Measurements from ENCODE around the gene ITIH3.

The ITIH3 gene

DNA sequence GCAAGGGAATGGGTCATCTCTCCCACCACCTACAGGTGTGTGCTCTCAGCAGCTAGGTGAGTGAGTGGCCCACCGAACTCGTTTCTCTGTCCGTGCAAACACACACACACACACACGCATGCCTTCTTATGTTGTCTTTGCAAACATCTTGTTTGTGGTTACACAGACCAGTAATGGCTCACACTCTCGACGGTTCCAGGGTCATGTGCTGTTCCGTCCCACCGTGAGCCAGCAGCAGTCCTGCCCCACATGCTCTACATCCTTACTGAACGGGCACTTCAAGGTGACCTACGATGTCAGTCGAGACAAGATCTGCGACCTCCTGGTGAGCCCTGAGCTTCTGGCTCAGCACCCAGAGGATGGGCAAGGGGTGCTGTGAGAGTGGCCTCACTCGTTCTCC, 12.9 kb upstream of the ITIH3 start:
- H3K27me3 ChIP-seq (ENCODE audit: insufficient read depth, insufficient read length), result peaks cover 13% of the 10 kb centered on the region
- H3K4me3 ChIP-seq (ENCODE audit: insufficient read length, low read depth), result no peak overlapping the region
- DNase-seq (ENCODE audit: low read depth, low spot score), result no peak
- no peaks in the 10 kb centered on the region for H3K9me3 ChIP-seq (ENCODE audit: insufficient read depth, low read length)
- no peaks in the 10 kb centered on the region for H3K36me3 ChIP-seq (ENCODE audit: insufficient read depth, insufficient read length, low read length)
- peaks cover 5% of the 10 kb centered on the region for H3K4me1 ChIP-seq (ENCODE audit: insufficient read depth, insufficient read length)
- H3K9ac ChIP-seq (ENCODE audit: insufficient read length, low read depth), result no peak overlapping the region
- no peak for TF ChIP-seq YY1 (IDR thresholded peaks at IDR 0.05; ENCODE audit: insufficient read depth, insufficient read length)
- no peak for TF ChIP-seq ZNF274 (IDR thresholded peaks at IDR 0.05; ENCODE audit: low read depth, low read length)
- no peak for TF ChIP-seq SUZ12 (IDR thresholded peaks at IDR 0.05; ENCODE audit: extremely low read depth, insufficient read depth, insufficient read length)

DNA sequence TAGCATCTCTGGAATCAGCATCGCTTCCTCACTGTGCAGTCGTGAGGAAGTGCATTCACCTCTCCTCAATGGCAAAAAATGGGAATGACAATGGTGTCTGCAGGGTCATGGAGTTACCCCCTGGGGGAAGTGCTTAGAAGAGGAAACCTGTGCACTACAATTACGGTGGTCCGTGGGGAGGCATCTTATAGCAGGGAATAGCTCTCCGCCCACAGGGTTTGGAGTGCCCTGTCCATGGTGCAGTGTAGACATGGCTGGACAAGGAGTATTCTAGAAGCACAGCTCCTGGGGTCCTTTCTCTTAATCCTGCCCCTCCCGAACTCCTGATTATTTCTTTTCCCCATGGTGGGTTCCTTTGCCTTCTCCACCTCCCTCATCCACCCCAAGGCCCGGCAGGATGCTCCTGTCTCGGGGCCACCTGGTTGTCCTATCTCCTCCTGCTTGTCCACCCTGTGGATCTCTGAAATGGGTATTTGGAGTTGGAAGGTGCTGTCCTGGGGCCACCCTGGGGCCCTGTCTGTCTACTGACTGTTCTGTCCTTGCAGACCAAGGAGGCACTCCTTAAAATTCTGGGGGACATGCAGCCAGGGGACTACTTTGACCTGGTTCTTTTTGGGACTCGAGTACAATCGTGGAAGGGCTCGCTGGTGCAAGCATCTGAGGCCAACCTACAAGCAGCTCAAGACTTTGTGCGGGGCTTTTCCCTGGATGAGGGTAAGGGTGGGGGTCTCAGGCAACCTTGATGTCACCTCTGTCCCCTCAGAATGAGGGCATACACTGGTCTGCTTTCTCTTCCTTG, 12.0 kb upstream of the ITIH3 start:
- TF ChIP-seq YY1 (IDR thresholded peaks at IDR 0.05; ENCODE audit: insufficient read depth, insufficient read length) (no peak), SUZ12 (IDR thresholded peaks at IDR 0.05; ENCODE audit: extremely low read depth, insufficient read depth, insufficient read length) (no peak), ZNF274 (IDR thresholded peaks at IDR 0.05; ENCODE audit: low read depth, low read length) (no peak)
- no peaks in the 10 kb centered on the region for H3K9me3 ChIP-seq (ENCODE audit: insufficient read depth, low read length)
- peaks cover 12% of the 10 kb centered on the region for H3K27me3 ChIP-seq (ENCODE audit: insufficient read depth, insufficient read length)
- H3K9ac ChIP-seq (ENCODE audit: insufficient read length, low read depth), result no peak overlapping the region
- no peaks in the 10 kb centered on the region for H3K36me3 ChIP-seq (ENCODE audit: insufficient read depth, insufficient read length, low read length)
- H3K4me3 ChIP-seq (ENCODE audit: insufficient read length, low read depth), result no peak overlapping the region
- no peak for DNase-seq (ENCODE audit: low read depth, low spot score)
- H3K4me1 ChIP-seq (ENCODE audit: insufficient read depth, insufficient read length), result peaks cover 5% of the 10 kb centered on the region

DNA sequence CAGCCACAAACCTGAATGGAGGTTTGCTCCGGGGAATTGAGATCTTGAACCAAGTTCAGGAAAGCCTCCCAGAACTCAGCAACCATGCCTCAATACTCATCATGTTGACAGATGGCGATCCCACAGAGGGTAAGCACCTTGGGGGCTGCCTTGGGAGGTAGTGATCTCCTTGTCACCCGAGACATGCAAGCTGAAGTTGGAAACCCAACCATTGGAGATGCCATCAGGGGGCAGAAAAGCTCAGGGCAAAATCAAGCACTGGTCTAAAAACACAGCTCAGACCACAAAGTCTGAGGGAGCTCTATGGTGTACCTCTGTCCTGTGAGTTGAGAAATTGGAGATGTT, 11.4 kb upstream of the ITIH3 start:
- Histone ChIP-seq H3K4me1 (ENCODE audit: insufficient read depth, insufficient read length) (peaks cover 5% of the 10 kb centered on the region), H3K27me3 (ENCODE audit: insufficient read depth, insufficient read length) (peaks cover 11% of the 10 kb centered on the region), H3K4me3 (ENCODE audit: insufficient read length, low read depth) (no peak overlapping the region), H3K36me3 (ENCODE audit: insufficient read depth, insufficient read length, low read length) (no peaks in the 10 kb centered on the region), H3K9me3 (ENCODE audit: insufficient read depth, low read length) (no peaks in the 10 kb centered on the region), H3K9ac (ENCODE audit: insufficient read length, low read depth) (no peak overlapping the region)
- no peak for TF ChIP-seq YY1 (IDR thresholded peaks at IDR 0.05; ENCODE audit: insufficient read depth, insufficient read length)
- no peak for TF ChIP-seq SUZ12 (IDR thresholded peaks at IDR 0.05; ENCODE audit: extremely low read depth, insufficient read depth, insufficient read length)
- TF ChIP-seq ZNF274 (IDR thresholded peaks at IDR 0.05; ENCODE audit: low read depth, low read length), result no peak
- DNase-seq (ENCODE audit: low read depth, low spot score), result no peak

DNA sequence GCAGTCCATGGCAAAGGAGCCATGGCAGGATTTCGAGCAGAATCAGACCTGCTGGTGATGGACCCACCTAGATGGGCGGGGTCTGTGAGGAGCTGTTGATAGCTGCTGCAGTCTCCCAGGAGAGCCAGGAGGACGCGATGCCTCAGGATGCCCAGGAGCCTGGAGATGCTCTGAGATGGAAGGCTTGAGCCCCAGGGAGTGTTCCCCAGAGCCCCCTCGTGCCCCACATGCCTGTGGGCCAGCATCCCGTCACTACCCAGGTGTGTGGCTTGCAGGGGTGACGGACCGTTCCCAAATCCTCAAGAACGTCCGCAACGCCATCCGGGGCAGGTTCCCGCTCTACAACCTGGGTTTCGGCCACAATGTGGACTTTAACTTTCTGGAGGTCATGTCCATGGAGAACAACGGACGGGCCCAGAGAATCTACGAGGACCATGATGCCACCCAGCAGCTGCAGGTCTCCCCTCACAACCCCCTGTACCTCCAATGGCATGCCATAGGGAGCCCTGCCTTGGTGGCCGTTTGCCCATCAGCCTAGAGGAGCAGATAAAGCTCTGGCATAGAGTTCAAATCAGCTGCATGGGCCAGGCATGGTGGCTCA, 10.5 kb upstream of the ITIH3 start:
- Histone ChIP-seq H3K27me3 (ENCODE audit: insufficient read depth, insufficient read length) (peaks cover 12% of the 10 kb centered on the region), H3K9ac (ENCODE audit: insufficient read length, low read depth) (no peak overlapping the region), H3K4me1 (ENCODE audit: insufficient read depth, insufficient read length) (peaks cover 5% of the 10 kb centered on the region), H3K4me3 (ENCODE audit: insufficient read length, low read depth) (no peak overlapping the region), H3K9me3 (ENCODE audit: insufficient read depth, low read length) (no peaks in the 10 kb centered on the region), H3K36me3 (ENCODE audit: insufficient read depth, insufficient read length, low read length) (no peaks in the 10 kb centered on the region)
- no peak for DNase-seq (ENCODE audit: low read depth, low spot score)
- no peak for TF ChIP-seq YY1 (IDR thresholded peaks at IDR 0.05; ENCODE audit: insufficient read depth, insufficient read length)
- no peak for TF ChIP-seq ZNF274 (IDR thresholded peaks at IDR 0.05; ENCODE audit: low read depth, low read length)
- TF ChIP-seq SUZ12 (IDR thresholded peaks at IDR 0.05; ENCODE audit: extremely low read depth, insufficient read depth, insufficient read length), result no peak

DNA sequence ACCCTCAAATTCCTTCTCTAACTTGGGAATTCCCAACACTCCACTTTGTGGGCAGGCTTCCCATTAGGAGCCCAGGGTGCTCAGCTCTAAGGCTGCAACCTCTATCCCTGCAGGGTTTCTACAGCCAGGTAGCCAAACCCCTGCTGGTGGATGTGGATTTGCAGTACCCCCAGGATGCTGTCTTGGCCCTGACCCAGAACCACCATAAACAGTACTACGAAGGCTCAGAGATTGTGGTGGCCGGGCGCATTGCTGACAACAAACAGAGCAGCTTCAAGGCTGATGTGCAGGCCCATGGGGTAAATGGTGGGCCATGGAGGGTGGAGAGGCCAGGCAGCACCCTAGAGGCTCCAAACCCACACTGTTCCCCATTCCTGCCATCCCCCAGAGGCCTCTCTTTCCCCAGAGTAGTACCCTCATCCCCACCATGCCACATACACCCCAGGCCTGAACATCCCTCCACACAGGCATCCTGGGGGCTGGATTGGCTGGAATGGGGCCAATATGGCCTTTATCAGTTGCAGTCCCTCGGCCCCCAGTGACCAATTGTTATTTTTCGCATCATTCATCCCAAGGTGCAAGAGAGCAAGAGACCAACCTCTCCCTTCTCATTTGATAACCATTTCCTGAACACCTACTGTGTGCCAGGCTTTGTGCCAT, 9.5 kb upstream of the ITIH3 start:
- Histone ChIP-seq H3K4me3 (ENCODE audit: insufficient read length, low read depth) (no peak overlapping the region), H3K9me3 (ENCODE audit: insufficient read depth, low read length) (no peaks in the 10 kb centered on the region), H3K4me1 (ENCODE audit: insufficient read depth, insufficient read length) (peaks cover 5% of the 10 kb centered on the region), H3K27me3 (ENCODE audit: insufficient read depth, insufficient read length) (peaks cover 10% of the 10 kb centered on the region), H3K9ac (ENCODE audit: insufficient read length, low read depth) (no peak overlapping the region), H3K36me3 (ENCODE audit: insufficient read depth, insufficient read length, low read length) (no peaks in the 10 kb centered on the region)
- DNase-seq (ENCODE audit: low read depth, low spot score), result no peak
- TF ChIP-seq SUZ12 (IDR thresholded peaks at IDR 0.05; ENCODE audit: extremely low read depth, insufficient read depth, insufficient read length) (no peak), YY1 (IDR thresholded peaks at IDR 0.05; ENCODE audit: insufficient read depth, insufficient read length) (no peak), ZNF274 (IDR thresholded peaks at IDR 0.05; ENCODE audit: low read depth, low read length) (no peak)

DNA sequence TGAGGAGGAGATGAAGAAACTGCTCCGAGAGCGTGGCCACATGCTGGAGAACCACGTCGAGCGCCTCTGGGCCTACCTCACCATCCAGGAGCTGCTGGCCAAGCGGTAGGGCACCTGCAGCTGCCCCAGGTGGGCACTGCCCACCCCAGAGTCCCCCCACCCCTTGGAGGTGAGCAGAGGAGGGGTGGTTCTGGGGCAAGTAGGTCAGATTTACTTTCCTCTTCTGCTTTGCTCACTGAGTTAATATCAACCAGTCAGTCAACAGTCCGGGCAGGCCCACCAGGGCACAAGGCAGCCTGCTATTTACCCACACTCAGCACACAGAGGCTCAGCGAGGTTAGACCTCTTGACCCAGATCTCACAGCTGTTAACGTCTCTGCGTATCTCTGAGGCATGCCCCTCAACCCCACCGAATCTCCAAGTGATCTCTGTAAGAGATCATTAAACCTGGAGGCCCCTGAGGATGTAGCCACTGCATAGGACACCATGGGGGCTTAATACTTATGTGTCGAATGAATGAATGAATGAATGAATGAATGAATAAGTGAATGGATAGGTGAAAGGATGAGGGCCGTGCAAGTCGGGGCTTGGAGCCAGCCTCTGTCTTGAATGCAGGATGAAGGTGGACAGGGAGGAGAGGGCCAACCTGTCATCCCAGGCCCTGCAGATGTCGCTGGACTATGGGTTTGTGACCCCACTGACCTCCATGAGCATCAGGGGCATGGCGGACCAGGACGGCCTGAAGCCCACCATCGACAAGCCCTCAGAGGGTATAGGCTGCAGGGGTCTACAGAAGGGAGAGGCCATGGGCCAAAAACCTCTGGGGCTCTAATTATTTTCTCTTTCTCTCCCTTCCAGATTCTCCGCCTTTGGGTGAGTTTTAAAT, 8.0 kb upstream of the ITIH3 start:
- TF ChIP-seq ZNF274 (IDR thresholded peaks at IDR 0.05; ENCODE audit: low read depth, low read length) (no peak), SUZ12 (IDR thresholded peaks at IDR 0.05; ENCODE audit: extremely low read depth, insufficient read depth, insufficient read length) (no peak), YY1 (IDR thresholded peaks at IDR 0.05; ENCODE audit: insufficient read depth, insufficient read length) (no peak)
- Histone ChIP-seq H3K27me3 (ENCODE audit: insufficient read depth, insufficient read length) (peaks cover 7% of the 10 kb centered on the region), H3K4me1 (ENCODE audit: insufficient read depth, insufficient read length) (peaks cover 5% of the 10 kb centered on the region)

More for the DNA sequence above, 8.0 kb upstream of the ITIH3 start:
- no peaks in the 10 kb centered on the region for H3K9me3 ChIP-seq (ENCODE audit: insufficient read depth, low read length)
- H3K9ac ChIP-seq (ENCODE audit: insufficient read length, low read depth), result no peak overlapping the region
- H3K36me3 ChIP-seq (ENCODE audit: insufficient read depth, insufficient read length, low read length), result no peaks in the 10 kb centered on the region
- no peak overlapping the region for H3K4me3 ChIP-seq (ENCODE audit: insufficient read length, low read depth)
- no peak for DNase-seq (ENCODE audit: low read depth, low spot score)
